Nephron progenitor cell (in vitro differentiated cells): ENCODE data around the gene PFKP.
A peak's percentile ranks its signal among the peaks of the same experiment; 100 is the strongest.

Source experiments
- DNase-seq: peaks from one replicate; pipeline ENCODE4 v3.0.0; 2021
- H3K27ac Mint-ChIP-seq: 2 replicates; pipeline ENCODE4 v1.8.0; 2021; ENCODE audit warnings: mild to moderate bottlenecking, moderate library complexity, mixed read lengths
- H3K27me3 Mint-ChIP-seq: 2 replicates; pipeline ENCODE4 v1.8.0; 2021; ENCODE audit warnings: mild to moderate bottlenecking, low read depth, mixed read lengths; ENCODE audit not compliant: poor library complexity
- H3K36me3 Mint-ChIP-seq: 2 replicates; pipeline ENCODE4 v1.8.0; 2021; ENCODE audit warnings: low read depth, mixed read lengths
- H3K4me1 Mint-ChIP-seq: 2 replicates; pipeline ENCODE4 v1.8.0; 2021; ENCODE audit warnings: mixed read lengths
- H3K4me3 Mint-ChIP-seq: 2 replicates; pipeline ENCODE4 v1.8.0; 2021; ENCODE audit warnings: mild to moderate bottlenecking, moderate library complexity, mixed read lengths
- H3K9me3 Mint-ChIP-seq: 2 replicates; pipeline ENCODE4 v1.8.0; 2021; ENCODE audit warnings: mild to moderate bottlenecking, moderate library complexity, mixed read lengths
- TF ChIP-seq, protein P1 (sequence below): fragments of 200-600 bp; sonication (generic); IDR thresholded peaks from 2 replicates; pipeline ENCODE4 v1.5.0; 2021; ENCODE audit warnings: antibody characterized with exemption

PFKP gene

DNA sequence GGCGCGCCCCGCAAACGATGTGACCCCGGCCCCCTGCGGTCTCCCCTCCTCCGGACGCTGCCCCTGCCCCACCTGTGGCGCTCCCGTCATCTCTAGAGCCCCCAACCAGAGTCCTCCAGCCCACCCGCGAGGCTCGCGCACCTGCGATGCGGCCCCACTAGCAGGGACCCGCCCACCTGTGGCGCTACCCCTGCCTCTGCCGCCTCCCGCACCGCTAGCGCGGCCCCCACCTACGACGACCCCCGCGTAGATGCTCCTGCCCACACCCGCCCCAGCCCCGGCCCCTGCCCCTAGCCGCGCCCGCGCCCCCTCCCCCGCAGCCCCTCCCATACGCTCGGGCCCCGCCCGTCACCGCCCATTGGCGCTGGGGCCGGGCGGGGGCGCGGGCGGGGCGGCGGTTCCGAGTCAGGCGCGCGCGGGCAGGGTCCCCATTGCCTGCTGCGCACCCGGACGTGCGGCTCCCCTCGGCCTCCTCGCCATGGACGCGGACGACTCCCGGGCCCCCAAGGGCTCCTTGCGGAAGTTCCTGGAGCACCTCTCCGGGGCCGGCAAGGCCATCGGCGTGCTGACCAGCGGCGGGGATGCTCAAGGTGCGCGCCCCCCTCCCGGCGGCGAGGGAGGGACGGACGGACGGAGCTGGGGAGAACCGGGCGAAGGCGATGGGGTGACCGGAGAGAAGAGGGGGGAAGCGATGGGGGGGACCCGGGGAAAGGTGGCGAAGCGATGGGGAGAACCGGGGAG lies at the start of gene PFKP:
PFKP (plus strand) TSS at position 431 of the 741 bp plus-strand sequence; CDS start at position 479, 48 bp downstream.
- H3K27ac Mint-ChIP-seq: no peak within 1 kb of the TSS
- TF ChIP-seq, protein P1, sequence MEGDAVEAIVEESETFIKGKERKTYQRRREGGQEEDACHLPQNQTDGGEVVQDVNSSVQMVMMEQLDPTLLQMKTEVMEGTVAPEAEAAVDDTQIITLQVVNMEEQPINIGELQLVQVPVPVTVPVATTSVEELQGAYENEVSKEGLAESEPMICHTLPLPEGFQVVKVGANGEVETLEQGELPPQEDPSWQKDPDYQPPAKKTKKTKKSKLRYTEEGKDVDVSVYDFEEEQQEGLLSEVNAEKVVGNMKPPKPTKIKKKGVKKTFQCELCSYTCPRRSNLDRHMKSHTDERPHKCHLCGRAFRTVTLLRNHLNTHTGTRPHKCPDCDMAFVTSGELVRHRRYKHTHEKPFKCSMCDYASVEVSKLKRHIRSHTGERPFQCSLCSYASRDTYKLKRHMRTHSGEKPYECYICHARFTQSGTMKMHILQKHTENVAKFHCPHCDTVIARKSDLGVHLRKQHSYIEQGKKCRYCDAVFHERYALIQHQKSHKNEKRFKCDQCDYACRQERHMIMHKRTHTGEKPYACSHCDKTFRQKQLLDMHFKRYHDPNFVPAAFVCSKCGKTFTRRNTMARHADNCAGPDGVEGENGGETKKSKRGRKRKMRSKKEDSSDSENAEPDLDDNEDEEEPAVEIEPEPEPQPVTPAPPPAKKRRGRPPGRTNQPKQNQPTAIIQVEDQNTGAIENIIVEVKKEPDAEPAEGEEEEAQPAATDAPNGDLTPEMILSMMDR: no peak
- H3K27me3 Mint-ChIP-seq: peaks cover 40% of the 10 kb centered on the region
- H3K4me3 Mint-ChIP-seq: peak within 1 kb of the TSS; percentile 83
- DNase-seq: peak; percentile 66
- no peaks in the 10 kb centered on the region for H3K9me3 Mint-ChIP-seq
- peaks cover 9% of the 10 kb centered on the region for H3K4me1 Mint-ChIP-seq
- H3K36me3 Mint-ChIP-seq: peaks cover 24% of the 10 kb centered on the region

DNA sequence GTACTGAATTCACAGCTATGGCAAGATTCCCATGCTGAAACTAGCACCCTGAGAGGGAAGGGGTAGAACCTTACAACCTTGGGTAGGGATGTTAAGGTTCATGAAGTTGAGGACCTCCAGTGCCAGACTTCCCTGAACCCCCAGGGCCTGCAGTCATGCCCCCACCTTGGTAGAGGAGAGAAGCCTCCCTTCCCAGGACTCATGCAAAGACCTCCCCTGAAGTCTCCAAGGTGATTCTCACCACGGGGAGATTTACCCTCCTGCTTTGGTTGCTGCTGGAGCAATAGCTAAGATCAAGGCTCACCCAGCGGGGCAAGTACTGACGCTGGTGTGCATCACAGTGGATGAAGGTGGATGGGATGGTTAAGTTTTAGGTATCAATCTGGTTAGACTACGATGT lies 49.1 kb upstream of the PFKP start:
- Mint-ChIP-seq H3K9me3 (peaks cover 22% of the 10 kb centered on the region), H3K27ac (no peak overlapping the region), H3K27me3 (peaks cover 10% of the 10 kb centered on the region), H3K4me3 (no peak overlapping the region), H3K36me3 (no peaks in the 10 kb centered on the region), H3K4me1 (peaks cover 5% of the 10 kb centered on the region)
- TF ChIP-seq, protein P1: no peak
- DNase-seq: no peak

DNA sequence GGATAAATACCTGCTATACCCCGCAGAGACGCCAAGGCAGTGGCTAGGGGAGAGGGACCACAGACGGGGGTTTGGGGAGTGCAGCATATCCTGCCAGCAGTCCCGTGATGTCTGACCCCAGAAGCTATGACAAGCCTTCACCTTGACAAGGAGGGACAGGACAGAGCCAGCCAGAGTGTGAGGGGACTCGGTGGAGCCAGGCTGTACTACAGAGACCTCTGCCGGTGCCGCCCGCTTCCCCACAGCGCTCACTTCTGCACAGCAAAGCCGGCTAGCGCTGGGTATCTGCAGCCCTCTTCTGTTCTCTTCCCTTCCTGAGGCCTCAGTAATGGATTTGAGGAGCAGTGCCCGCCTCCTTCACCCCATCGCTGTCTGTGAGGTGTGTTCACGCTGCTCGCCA lies 47.0 kb upstream of the PFKP start:
- DNase-seq: no peak
- TF ChIP-seq, protein P1: no peak
- Mint-ChIP-seq H3K27ac (no peak overlapping the region), H3K9me3 (peaks cover 26% of the 10 kb centered on the region), H3K27me3 (peaks cover 8% of the 10 kb centered on the region), H3K4me3 (no peak overlapping the region), H3K36me3 (no peaks in the 10 kb centered on the region), H3K4me1 (peaks cover 2% of the 10 kb centered on the region)

DNA sequence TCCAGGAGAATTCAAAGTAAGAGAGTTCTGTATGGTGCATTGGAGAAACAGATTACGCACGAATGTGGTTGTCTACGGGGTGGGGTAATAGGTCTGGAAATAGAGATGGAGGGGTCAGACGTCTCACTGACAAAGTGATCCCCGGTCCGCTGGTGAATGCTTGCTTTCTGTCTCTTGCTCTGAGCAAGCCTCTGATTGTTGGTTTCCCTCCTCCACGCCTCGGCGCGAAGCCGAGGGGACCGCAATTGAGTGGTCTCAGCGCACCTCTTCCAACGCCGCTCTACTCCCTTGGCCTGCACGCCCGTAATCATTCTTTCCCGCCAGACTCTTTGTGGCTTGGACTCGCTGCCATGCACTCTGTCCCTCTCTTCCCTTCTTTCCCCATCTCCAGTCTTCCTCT lies 46.5 kb upstream of the PFKP start:
- TF ChIP-seq, protein P1: no peak
- no peaks in the 10 kb centered on the region for H3K36me3 Mint-ChIP-seq
- DNase-seq: no peak
- H3K4me3 Mint-ChIP-seq: no peak overlapping the region
- H3K27me3 Mint-ChIP-seq: peaks cover 8% of the 10 kb centered on the region
- H3K27ac Mint-ChIP-seq: no peak overlapping the region
- no peaks in the 10 kb centered on the region for H3K4me1 Mint-ChIP-seq
- peaks cover 26% of the 10 kb centered on the region for H3K9me3 Mint-ChIP-seq

DNA sequence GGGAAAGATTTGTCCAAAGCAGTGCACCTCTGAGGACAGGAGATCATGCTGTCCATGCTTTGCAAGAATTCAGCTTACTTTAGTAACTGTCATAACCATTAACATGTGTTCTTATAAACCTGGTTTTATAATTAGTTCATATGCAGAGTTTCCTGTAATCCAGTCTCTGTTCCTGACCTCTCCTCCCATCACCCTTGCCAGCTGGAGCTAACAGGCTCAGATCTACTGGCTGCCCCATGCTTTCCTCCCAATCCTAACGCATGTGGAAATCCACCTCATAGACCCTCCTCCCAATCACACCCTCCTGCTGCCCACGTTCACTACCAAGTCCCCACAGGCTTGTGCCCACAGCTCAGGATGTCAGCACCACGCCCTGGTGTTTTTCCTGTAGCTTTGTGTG lies 45.3 kb upstream of the PFKP start:
- H3K27ac Mint-ChIP-seq: no peak overlapping the region

More for the DNA sequence above, 45.3 kb upstream of the PFKP start:
- H3K4me1 Mint-ChIP-seq: no peaks in the 10 kb centered on the region
- H3K36me3 Mint-ChIP-seq: no peaks in the 10 kb centered on the region
- H3K9me3 Mint-ChIP-seq: peaks cover 26% of the 10 kb centered on the region
- peaks cover 8% of the 10 kb centered on the region for H3K27me3 Mint-ChIP-seq
- DNase-seq: no peak
- no peak overlapping the region for H3K4me3 Mint-ChIP-seq
- TF ChIP-seq, protein P1: no peak
